Neuron (in vitro differentiated cells): ENCODE results near the gene MYPN.

Experiments
- H2AFZ ChIP-seq: one replicate; pipeline ENCODE4 v1.6.1; 2013; ENCODE audit warnings: low read depth, mild to moderate bottlenecking, inconsistent platforms, low read length, moderate library complexity
- H3K27me3 ChIP-seq: one replicate; pipeline ENCODE4 v1.6.1; 2013; ENCODE audit warnings: low read length; ENCODE audit not compliant: insufficient read depth
- H3K36me3 ChIP-seq: one replicate; pipeline ENCODE4 v1.6.1; 2013; ENCODE audit warnings: low read length; ENCODE audit not compliant: insufficient read depth
- H3K4me1 ChIP-seq: one replicate; pipeline ENCODE4 v1.6.1; 2013; ENCODE audit warnings: low read length; ENCODE audit not compliant: insufficient read depth
- H3K4me3 ChIP-seq: 2 replicates; pipeline ENCODE4 v1.5.1; 2013; ENCODE audit warnings: mild to moderate bottlenecking, low read length, moderate library complexity
- H3K9me3 ChIP-seq: one replicate; pipeline ENCODE4 v1.6.1; 2013; ENCODE audit warnings: low read length

The MYPN gene

DNA sequence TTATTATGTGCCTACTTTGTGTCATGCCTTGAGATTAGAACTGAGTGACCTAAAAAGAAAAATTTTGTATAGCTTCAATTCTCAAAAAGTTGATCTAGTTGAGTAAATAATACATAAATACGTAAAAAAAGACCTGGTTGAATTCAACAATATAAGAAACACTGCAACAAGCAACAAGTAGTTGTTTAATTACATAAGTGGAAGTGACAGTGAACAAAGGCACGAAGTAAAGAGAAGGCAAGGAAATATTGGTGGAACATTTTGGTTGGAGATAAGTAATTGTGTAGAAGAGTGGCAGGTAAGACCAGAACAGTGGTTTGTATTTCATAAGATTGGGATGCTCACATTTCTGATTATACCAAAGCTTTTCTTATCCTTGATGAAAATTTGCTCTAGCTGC, 8.2 kb upstream of the MYPN start:
- Histone ChIP-seq H3K4me1 (peaks cover 2% of the 10 kb centered on the region), H3K9me3 (no peaks in the 10 kb centered on the region), H3K36me3 (no peaks in the 10 kb centered on the region), H3K27me3 (no peaks in the 10 kb centered on the region), H3K4me3 (no peak overlapping the region), H2AFZ (no peak overlapping the region)

DNA sequence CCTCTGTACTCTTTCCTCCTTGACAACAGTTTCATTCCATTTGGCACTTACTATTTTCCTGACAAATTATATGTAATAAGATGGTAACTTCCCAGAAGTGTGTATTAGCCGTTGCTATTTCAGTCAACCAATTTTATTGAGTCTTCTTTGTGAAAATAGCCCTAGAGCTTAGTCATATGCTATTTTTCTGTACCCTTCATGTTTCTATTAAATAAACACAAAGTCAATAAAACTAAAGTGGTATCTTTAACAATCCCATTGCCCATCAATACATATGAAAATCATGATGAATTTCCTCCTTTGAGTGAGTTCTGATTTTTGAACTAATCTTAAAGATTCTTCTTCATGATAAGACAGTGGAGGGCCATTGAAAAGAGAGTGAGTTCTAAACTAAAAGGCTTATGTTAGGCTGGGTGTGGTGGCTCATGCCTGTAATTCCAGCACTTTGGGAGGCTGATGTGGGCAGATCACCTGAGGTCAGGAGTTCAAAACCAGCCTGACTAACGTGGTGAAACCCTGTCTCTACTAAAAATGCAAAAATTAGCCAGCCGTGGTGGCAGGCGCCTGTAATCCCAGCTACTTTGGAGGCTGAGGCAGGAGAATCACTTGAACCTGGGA, 5.9 kb upstream of the MYPN start:
- H2AFZ ChIP-seq = no peak overlapping the region
- no peaks in the 10 kb centered on the region for H3K27me3 ChIP-seq
- no peaks in the 10 kb centered on the region for H3K36me3 ChIP-seq
- H3K4me3 ChIP-seq = no peak overlapping the region
- no peaks in the 10 kb centered on the region for H3K9me3 ChIP-seq
- no peaks in the 10 kb centered on the region for H3K4me1 ChIP-seq

DNA sequence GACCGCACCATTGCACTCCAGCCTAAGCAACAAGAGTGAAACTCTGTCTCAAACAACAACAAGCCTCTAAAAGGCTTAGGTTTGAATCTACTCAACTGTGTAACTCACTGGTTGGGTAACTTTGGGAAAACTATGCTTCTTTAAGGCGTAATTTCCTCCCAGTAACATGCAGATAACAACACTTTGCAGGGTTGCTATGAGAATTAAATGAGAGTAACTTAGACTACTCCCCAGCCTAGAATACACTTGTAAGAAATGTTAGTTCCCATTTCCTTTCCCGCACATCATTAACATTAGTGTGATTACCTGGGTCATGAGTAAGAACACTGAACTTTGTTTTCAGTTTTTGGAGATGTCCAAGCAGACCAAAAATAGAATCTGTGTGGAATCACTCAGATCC, 5.4 kb upstream of the MYPN start:
- no peak overlapping the region for H3K4me3 ChIP-seq
- H2AFZ ChIP-seq = no peak overlapping the region
- no peaks in the 10 kb centered on the region for H3K9me3 ChIP-seq
- H3K4me1 ChIP-seq = no peaks in the 10 kb centered on the region
- no peaks in the 10 kb centered on the region for H3K27me3 ChIP-seq
- H3K36me3 ChIP-seq = no peaks in the 10 kb centered on the region

DNA sequence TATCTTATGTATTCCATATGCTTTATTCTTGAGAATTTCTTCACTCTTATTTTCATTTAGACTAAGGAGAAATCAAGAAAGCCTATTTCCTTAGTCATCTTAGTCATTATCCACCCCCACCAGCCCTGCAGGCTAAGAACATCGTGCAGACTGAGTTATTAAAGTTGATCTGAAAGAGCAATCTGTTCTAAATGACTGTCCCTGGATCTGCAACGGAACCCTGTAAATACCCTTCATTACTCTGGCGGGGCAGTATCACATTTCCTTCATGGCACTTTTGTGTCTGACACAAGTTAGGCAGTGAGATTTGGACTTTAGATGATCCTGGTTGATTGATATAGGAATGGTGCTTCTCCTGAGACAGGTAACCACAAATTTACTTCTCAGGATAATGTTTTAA, 3.5 kb upstream of the MYPN start:
- no peak overlapping the region for H2AFZ ChIP-seq

DNA sequence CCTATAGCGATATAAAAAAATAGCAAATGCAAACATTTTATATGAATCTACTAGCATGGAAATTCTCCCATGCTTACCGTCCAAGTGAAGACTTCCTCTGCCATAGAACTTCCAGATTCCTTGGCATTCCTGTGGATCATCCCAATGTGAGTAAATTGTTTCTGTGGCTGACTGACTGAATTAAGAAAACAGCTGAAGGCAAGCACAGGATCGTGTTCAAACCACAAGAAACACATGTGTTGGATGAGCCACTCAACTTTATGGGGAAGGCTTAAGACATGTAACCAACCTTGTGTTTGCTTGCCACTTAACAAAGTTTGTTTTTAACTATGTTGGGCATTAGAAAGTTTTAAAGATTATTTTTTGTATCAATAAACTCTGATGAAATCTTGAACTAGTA, 2.6 kb upstream of the MYPN start:
- H3K27me3 ChIP-seq = no peaks in the 10 kb centered on the region
- H3K9me3 ChIP-seq = no peaks in the 10 kb centered on the region
- no peaks in the 10 kb centered on the region for H3K36me3 ChIP-seq
- H2AFZ ChIP-seq = no peak overlapping the region
- H3K4me1 ChIP-seq = no peaks in the 10 kb centered on the region
- no peak overlapping the region for H3K4me3 ChIP-seq

More for the DNA sequence above, 3.5 kb upstream of the MYPN start:
- Histone ChIP-seq H3K4me3 (no peak overlapping the region), H3K36me3 (no peaks in the 10 kb centered on the region), H3K9me3 (no peaks in the 10 kb centered on the region), H3K4me1 (no peaks in the 10 kb centered on the region), H3K27me3 (no peaks in the 10 kb centered on the region)

DNA sequence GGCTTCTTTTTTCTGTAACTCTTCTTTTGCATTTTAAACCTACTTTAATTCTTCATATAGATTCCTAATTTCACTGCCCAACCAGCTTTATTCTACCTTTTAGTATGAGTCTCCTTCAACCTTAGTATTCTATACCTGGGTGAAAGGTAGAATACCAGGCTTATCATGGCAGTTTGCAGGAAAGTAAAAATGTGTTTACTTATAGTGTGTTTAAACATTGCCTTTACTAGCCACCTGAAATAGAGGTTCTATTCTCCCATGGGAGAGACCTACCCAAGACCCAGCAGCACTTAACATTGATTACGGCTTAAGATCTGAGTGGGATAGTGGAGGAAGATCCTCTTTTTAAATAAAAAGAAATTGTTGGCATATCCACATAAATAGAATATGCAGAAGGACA, 1.6 kb upstream of the MYPN start:
- no peaks in the 10 kb centered on the region for H3K27me3 ChIP-seq
- no peak overlapping the region for H3K4me3 ChIP-seq
- H3K36me3 ChIP-seq = no peaks in the 10 kb centered on the region
- H2AFZ ChIP-seq = no peak overlapping the region
- no peaks in the 10 kb centered on the region for H3K4me1 ChIP-seq
- no peaks in the 10 kb centered on the region for H3K9me3 ChIP-seq

DNA sequence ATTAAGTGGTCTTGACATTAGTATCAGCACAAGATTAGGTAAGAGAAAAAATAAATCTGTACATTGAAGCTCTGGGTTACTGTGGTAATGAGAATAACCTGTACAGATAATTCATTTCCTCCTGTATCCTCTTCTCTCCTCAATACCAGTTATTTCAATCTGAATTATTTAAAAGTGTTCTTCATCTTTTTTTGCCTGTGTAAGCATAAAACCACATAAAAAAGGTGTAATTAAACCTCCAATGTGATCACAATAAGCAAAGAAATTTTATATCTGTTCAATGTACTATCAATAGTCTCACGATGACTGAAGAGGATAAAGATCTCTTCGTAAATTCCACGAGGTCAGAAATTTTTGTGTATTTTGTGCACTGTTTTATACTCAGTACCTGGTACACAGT, 1.2 kb upstream of the MYPN start:
- no peak overlapping the region for H3K4me3 ChIP-seq
- no peaks in the 10 kb centered on the region for H3K9me3 ChIP-seq
- H3K36me3 ChIP-seq = no peaks in the 10 kb centered on the region
- H3K27me3 ChIP-seq = no peaks in the 10 kb centered on the region
- no peak overlapping the region for H2AFZ ChIP-seq
- H3K4me1 ChIP-seq = no peaks in the 10 kb centered on the region

DNA sequence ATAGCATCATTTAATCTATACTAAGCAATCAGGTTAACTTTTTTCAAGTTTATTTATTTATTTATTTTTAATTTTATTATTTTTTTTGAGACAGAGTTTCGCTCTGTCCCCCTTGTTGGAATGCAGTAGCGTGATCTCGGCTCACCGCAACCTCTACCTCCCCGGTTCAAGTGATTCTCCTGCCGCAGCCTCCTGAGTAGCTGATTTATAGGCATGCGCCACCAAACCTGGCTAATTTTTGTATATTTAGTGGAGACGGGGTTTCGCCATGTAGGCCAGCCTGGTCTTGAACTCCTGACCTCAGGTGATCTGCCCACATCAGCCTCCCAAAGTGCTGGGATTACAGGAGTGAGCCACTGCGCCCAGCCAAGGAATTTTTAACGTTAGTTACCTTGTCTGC, 635 bp upstream of the MYPN start:
- Histone ChIP-seq H3K9me3 (no peaks in the 10 kb centered on the region), H3K4me1 (no peaks in the 10 kb centered on the region), H3K27me3 (no peaks in the 10 kb centered on the region), H2AFZ (no peak overlapping the region), H3K36me3 (no peaks in the 10 kb centered on the region), H3K4me3 (no peak overlapping the region)

DNA sequence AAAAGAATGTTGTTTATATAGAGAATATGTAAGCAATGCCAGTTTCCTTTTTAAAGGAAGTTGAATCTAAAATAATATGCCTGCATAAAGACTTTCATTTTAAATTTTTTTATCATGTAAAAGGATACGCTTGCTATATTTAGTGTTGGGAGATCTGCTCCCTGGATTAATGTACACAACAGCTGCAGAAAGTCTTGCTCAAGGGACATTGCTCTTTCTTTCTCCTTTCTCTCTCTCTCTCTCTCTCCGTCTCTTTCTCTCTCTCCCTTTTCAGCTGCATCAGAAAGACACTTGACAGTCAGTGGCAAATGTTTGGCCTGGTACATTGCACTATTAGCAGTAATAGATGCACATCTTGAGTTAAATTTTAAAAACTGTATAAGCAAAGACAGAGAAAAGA, 739 bp downstream of the MYPN start:
- Histone ChIP-seq H3K4me1 (no peaks in the 10 kb centered on the region), H3K9me3 (no peaks in the 10 kb centered on the region), H2AFZ (no peak overlapping the region), H3K36me3 (no peaks in the 10 kb centered on the region), H3K27me3 (no peaks in the 10 kb centered on the region), H3K4me3 (no peak overlapping the region)

DNA sequence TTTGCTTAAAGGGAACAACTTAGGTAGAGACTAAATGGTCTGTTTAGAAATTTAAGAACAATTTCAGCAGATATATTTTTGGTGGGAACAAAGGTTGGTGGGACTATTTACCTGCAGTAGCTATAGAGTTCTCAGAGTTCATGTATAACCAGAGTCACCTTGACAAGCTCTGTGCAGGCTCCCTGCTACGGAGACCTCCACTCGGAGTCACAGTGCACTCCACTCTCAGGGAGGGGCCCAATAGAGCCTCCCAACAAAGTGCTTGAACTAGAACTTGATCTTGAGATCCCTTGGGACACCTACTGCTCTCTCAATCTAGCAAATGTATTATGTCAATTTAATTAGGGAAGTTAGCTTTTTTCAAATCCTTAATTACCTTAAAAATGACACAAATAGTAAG, 2.3 kb downstream of the MYPN start:
- Histone ChIP-seq H3K4me1 (no peaks in the 10 kb centered on the region), H3K9me3 (no peaks in the 10 kb centered on the region), H3K36me3 (no peaks in the 10 kb centered on the region), H2AFZ (no peak overlapping the region), H3K27me3 (no peaks in the 10 kb centered on the region), H3K4me3 (no peak overlapping the region)

DNA sequence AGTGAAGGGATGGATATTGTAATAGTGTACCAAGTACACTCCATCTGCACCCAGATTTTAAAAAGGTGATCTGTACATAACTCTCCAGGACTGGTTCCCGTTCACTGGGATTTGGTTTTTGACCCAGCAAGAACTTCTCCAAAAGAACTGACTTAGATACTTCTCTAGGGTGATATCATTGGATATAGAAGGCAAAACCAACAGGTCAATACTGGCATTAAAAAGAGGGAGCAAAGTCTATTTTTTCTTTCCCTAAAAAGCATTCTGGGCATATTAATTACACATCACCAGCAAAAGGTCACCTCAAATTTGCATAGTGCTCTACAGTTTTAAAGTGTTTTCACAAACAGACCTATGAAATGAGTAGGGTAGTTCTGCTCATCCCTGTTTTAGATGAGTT, 3.5 kb downstream of the MYPN start:
- H3K4me3 ChIP-seq = no peak overlapping the region
- no peaks in the 10 kb centered on the region for H3K27me3 ChIP-seq
- H3K36me3 ChIP-seq = no peaks in the 10 kb centered on the region
- H3K9me3 ChIP-seq = no peaks in the 10 kb centered on the region
- H3K4me1 ChIP-seq = no peaks in the 10 kb centered on the region
- no peak overlapping the region for H2AFZ ChIP-seq

DNA sequence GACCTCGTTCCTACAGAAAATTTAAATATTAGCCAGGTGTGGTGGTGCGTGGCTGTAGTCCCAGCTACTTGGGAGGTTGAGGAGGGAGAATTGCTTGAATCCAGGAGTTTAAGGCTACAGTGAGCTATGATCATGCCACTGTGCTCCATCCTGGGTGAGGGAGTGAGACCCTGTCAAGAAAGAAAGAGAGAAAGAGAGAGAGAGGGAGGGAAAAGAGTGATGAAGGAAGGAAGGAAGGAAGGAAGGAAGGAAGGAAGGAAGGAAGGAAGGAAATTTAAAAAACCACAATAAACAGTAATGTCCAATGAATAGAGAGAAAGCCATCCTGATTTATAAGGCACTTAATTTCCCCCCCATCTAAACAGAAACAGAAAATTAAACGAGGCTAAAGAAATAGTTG, 9.4 kb downstream of the MYPN start:
- H2AFZ ChIP-seq = no peak overlapping the region
- no peaks in the 10 kb centered on the region for H3K4me1 ChIP-seq
- no peak overlapping the region for H3K4me3 ChIP-seq
- no peaks in the 10 kb centered on the region for H3K27me3 ChIP-seq
- H3K9me3 ChIP-seq = no peaks in the 10 kb centered on the region
- H3K36me3 ChIP-seq = no peaks in the 10 kb centered on the region

DNA sequence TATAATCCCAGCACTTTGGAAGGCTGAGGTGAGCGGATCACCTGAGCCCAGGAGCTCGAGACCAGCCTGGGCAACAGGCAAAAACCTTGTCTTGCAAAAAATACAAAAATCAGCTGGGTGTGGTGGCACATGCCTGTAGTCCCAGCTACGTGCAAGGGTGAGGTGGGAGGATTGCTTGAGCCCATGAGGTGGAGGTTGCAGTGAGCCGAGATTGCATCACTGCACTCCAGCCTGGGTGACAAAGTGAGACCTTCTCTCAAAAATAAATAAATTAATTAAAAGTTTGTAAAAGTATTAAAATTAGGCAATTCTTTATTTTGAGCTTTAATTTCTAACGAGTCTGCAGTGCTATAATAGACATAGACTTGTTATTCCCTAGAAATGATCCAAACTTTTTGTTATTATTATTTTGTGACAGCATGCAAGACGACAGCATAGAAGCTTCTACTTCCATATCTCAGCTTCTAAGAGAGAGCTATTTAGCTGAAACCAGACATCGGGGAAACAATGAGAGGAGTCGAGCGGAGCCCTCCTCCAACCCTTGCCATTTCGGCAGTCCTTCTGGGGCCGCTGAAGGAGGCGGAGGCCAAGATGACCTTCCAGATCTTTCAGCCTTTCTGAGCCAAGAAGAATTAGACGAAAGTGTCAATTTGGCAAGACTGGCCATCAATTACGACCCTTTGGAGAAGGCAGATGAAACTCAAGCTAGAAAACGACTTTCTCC, 11.9 kb downstream of the MYPN start:
- H3K27me3 ChIP-seq = no peaks in the 10 kb centered on the region

DNA sequence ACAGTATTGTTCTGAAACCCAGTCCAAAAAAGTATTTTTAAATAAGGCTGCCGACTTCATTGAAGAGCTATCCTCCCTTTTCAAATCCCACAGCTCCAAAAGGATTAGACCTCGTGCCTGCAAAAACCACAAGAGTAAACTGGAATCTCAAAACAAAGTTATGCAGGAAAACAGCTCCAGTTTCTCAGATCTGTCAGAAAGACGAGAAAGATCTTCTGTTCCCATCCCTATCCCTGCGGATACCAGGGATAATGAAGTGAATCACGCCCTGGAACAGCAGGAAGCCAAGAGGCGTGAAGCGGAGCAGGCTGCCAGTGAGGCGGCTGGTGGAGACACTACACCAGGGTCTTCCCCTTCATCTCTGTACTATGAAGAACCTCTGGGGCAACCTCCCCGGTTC, 12.6 kb downstream of the MYPN start:
- no peak overlapping the region for H3K4me3 ChIP-seq
- H3K36me3 ChIP-seq = no peaks in the 10 kb centered on the region
- no peak overlapping the region for H2AFZ ChIP-seq
- no peaks in the 10 kb centered on the region for H3K4me1 ChIP-seq
- no peaks in the 10 kb centered on the region for H3K27me3 ChIP-seq
- H3K9me3 ChIP-seq = no peaks in the 10 kb centered on the region

More for the DNA sequence above, 11.9 kb downstream of the MYPN start:
- Histone ChIP-seq H2AFZ (no peak overlapping the region), H3K4me1 (no peaks in the 10 kb centered on the region), H3K36me3 (no peaks in the 10 kb centered on the region), H3K9me3 (no peaks in the 10 kb centered on the region), H3K4me3 (no peak overlapping the region)
